NCI-H345 treated with DMSO at 0.1 percent for 48 hours (cell line): ENCODE results near the gene BID.
"Not testable (repeated sequence)": the region's sequence is repeated elsewhere in the genome, so short reads cannot be mapped to it uniquely, and the experiment has no call there.

Source experiments
- DNase-seq: peaks from one replicate; lab custom pipeline; 2025; ENCODE audit not compliant: unreplicated experiment; lab: John Stamatoyannopoulos, UW

The BID gene

GRCh38 chr22:17705951-17706900 is 68.0 kb downstream of the BID start:
- DNase-seq, result no peak

DNA sequence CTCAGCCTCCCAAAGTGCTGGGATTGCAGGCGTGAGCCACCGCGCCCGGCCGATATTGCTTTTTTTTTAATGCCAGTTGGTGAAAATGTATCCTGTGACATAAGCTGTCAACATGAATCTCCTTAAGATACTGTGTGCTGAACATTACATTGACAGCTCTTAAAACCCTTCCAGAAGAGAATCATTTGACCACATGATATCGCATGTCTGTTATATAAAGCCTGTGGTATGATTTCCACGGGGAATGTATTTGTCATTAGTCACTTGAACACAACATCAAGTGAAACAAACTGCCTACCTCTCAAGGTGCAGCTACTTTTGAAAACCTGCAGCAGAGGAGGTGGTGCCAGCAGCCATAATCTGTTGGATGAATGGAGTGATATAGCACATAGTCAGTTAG is 68.7 kb downstream of the BID start:
- DNase-seq, result no peak

DNA sequence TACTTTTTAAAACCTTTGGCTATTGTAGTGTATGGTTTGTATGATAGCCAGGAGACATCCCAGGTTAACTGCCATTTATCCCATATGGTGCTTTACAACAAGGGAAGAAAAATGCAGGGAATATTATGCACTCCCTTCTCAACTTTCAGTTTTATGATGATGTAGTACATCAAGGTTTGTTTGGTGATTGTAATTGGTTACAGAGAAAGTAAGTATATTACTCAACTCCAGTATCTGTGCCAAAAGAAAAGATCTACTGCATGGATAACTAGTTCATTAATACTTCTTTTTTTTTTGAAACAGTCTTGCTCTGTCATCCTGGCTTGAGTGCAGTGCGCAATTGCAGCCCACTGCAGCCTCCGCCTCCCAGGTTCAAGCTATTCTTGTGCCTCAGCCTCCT is 70.5 kb downstream of the BID start:
- no peak for DNase-seq

- no peak for DNase-seq
Observed at GRCh38 chr22:17700778-17701177, 73.5 kb downstream of the BID start.

DNA sequence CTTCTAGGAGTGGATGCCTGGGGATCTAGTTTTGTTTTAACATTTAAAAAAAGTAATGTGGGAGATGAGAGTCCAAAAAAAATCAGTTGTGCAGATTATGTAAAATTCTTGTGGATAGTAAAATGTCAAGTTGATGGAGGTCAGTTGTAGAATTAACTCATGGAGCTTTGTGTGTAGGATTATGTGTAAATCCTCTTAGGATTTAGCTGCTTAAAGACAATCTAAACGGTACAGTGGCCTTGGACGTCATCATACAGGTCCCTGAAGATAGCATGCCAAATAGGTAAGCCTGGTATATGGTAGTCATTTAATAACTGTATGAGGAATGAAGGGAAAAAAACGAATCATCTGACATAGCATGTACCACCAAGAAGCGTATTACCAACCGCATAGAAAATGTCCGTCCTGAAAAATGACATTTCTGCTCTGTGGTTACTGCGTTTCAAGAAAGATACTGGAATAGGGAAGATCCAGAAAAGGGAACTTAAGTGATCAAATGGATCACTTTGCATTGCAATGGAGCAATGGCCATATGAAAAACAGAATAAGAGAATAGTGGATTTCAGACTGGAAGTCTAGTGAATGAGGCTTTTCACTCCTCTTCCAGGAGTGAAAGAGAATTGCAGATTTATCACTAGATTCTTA is 74.5 kb downstream of the BID start:
- no peak for DNase-seq

DNA sequence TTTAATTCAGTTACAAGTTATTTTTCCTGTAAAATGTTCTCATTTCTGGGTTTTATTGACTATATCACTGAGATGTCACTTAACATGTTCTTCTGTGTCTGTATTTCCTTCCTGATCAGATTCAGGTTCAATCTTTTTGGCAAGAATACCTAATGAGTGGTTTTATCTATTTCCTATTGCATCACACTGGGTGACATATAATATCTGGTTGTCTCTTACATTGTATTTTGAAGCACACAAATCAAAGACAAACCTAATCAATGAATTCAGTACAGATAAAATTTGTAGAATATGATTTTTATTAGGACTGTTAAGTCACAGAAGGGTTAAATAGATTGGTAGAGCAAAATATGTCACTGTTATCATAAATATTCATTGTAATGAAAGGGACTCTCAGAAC is 75.3 kb downstream of the BID start:
- no peak for DNase-seq

- DNase-seq, result not testable (repeated sequence)
Observed at GRCh38 chr22:17698276-17698675, 76.0 kb downstream of the BID start.

GRCh38 chr22:17697196-17697595 is 77.1 kb downstream of the BID start:
- not testable (repeated sequence) for DNase-seq

DNA sequence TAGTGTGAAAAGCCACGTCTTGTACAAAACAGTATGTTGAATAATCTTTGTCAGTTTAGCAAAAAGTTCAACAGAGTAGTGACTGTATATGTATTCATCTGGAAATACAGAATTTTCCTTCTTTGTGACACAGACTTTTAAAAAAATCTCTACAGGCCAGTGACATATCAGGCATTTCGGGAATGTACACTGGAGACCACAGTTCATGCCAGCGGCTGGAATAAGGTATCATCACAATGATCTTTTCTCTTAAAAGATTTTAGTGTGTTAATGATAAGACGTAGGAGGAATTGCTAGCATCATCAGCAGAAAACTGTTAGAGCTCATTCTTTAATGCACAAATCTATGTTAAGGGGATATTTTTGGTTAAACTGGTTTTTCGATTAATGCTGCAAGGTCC is 78.3 kb downstream of the BID start:
- no peak for DNase-seq

DNA sequence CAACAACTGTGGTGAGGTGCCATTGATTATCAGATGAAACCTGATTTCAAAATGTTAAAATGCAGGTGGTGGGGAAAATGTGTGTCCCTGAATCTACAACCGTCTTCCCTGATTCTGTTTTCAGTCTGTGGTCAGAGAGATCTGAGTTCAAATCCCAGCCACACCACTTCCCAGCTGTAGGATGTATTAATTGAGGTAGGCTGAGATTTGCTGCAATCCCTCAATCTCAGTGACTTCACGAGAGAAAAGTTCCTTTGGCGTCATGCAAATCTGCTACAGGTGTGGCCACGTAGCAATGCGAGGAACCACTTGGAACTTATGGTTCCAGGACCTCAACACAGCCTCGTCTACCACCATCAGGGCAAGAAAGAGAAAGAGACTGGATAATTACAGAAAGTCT is 79.5 kb downstream of the BID start:
- no peak for DNase-seq

- no peak for DNase-seq
Observed at GRCh38 chr22:17694193-17694592, 80.1 kb downstream of the BID start.

DNA sequence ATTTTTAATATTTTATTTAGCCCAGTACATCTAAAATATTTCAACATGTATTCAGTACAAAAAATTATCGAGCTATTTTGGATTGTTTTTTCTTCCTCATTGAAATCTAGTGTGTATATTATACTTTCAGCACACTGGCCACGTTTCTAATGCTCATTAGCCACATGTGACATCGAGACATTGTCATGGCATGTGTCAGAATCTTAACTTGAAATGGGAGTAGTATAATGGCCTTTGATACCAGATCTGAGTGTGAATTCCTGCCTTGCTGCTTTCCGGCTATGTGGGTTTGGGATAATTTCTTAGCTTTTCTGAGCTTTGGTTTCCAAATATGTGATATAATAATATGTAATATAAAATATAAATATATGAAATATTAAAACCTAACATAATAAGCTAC is 81.4 kb downstream of the BID start:
- DNase-seq, result no peak

DNA sequence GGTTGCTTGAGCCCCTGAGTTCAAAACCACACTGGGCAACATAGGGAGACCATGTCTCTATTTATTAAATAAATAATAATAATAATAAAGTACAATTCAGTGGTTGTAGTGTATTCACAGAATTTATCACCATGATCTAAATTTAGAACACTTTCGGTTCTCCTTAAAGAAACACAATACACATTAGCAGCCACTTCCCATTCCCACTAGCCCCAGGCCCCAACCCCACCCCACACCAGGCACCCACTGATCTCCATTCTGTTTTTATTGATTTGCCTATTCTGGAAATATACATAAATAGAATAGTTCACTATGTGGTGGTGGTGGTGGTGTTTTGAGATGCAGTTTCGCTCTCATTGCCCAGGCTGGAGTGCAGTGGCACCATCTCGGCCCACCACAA is 90.0 kb downstream of the BID start:
- DNase-seq, result no peak
